Head of caudate nucleus (tissue), 42 donors: Measurements from ENCODE around the gene PRPF31.
A peak's percentile ranks its signal among the peaks of the same experiment; 100 is the strongest.
"Not testable (repeated sequence)": the region's sequence is repeated elsewhere in the genome, so short reads cannot be mapped to it uniquely, and the experiment has no call there.

Experiments used
- DNase-seq, 42 donors: peaks; one replicate each; pipeline versions ENCODE4 v3.0.0 to v3.0.0-alpha.2; 2020 to 2021; ENCODE audit warnings: mixed read lengths in 7 of 42
- intact Hi-C: fragments of 100-400 bp; cut with DNase I; formaldehyde crosslinking; loops from one replicate; pipeline ENCODE4 v1.15.0; 2022

Gene PRPF31, protein sequence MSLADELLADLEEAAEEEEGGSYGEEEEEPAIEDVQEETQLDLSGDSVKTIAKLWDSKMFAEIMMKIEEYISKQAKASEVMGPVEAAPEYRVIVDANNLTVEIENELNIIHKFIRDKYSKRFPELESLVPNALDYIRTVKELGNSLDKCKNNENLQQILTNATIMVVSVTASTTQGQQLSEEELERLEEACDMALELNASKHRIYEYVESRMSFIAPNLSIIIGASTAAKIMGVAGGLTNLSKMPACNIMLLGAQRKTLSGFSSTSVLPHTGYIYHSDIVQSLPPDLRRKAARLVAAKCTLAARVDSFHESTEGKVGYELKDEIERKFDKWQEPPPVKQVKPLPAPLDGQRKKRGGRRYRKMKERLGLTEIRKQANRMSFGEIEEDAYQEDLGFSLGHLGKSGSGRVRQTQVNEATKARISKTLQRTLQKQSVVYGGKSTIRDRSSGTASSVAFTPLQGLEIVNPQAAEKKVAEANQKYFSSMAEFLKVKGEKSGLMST

DNA sequence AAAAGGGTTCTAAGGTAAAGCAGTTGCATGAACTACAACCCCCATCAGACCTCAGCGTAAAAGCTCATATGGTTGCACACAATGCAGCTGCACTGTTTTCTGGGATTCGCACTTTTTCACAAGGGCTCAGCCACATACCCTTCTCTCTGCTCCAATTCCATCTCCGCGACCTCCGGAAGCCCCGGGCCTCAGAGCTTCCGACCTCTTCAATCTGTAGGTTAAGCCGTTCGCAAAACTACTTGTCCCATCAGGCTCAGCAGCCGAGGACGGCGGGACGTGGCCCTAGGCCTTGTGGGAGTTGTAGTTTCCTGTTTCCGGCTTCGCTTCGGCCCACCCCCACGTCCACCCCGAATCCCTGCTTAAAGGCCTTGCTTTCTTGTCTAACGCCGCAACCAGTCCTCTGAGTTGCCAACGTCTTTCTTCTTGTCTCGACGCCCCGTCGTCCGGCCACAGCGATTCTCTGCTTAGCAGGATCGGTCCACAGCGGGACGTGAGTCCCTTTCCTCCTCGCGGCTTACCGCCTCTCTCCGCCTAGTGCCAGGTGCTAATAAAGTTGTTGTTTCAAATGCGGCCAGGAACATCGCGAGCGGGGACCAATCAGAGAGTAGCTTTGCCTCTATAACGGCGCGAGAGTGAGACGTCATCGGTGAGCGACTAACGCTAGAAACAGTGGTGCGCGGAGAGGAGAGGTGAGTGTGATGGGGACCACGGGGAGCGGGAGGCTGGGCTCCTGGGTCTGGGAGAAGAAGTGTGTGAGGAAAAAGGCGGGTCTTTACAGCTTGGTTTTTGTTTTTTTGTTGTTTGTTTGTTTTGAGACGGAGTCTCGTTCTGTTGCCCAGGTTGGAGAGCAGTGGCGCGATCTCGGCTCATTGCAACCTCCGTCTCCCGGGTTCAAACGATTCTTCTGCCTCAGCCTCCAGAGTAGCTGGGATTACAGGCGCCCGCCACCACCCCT, at the start of gene PRPF31, which contains the start of gene TFPT:
TSS of gene PRPF31 (plus strand) at position 646 of the 955 bp plus-strand sequence. CDS start 2,525 bp downstream, outside the sequence.
TSS of gene TFPT (minus strand) at position 549 of the 955 bp plus-strand sequence. CDS start at position 161, 388 bp downstream.
- intact Hi-C loops, result loop anchor here (1.0 kb wide), 1 partner anchor 13 kb away; the partner anchor contains the start of gene NDUFA3
- DNase-seq, result peak; percentile 90 to 99 (median 96)

GRCh38 chr19:54069470-54069869, 46.1 kb upstream of the PRPF31 start:
- no peak for DNase-seq
- intact Hi-C loops, result no loop called here

GRCh38 chr19:54073829-54074228, 41.7 kb upstream of the PRPF31 start:
- no peak for DNase-seq
- intact Hi-C loops, result no loop called here

- intact Hi-C loops, result no loop called here
- DNase-seq, result no peak
Measured at GRCh38 chr19:54074851-54075250, 40.7 kb upstream of the PRPF31 start.

GRCh38 chr19:54077334-54077733, 38.2 kb upstream of the PRPF31 start:
- intact Hi-C loops, result no loop called here
- no peak for DNase-seq

DNA sequence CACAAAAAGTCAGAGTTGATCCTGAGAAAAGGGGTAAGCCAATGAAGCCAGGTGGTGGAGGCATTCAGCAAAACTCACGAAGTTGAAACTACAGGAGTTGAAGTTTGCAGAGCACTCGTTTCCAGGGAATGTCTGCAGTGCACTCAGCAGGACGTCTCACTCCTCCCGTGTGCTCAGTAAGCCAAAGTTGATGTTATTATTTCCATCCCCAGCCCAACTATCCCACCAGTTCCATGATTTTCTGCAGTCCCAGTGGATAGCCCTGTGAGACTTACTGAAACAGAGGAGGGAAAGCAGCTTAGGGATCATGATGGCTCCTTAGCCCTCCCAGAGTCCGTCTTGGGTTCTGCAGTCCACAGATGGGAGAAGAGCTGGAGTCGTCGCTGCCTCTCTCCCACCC, 34.5 kb upstream of the PRPF31 start, which contains the start of gene TARM1:
TSS of gene TARM1 (minus strand) at position 334 of the 400 bp plus-strand sequence. CDS start at position 309, 25 bp downstream.
- no peak for DNase-seq
- intact Hi-C loops, result no loop called here

DNA sequence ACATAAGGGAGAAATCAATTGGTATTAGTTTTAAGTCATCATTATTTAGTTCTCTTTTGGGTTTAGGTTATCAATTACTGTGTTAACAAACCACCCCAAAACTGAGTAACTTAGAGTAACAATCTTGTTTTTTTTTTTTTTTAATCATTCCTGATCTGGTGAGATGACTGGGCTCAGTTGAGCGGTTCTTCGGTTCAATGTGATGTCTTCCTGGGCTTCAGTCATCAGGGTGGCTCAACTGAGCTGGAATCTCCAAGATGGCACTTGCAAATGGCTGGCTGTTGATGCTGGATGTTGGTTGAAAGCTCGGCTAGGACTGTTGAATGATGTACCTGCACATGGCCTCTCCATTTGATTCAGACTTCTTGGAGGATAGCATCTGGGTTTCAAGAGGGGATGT, 31.1 kb upstream of the PRPF31 start:
- no peak for DNase-seq
- intact Hi-C loops, result no loop called here

DNA sequence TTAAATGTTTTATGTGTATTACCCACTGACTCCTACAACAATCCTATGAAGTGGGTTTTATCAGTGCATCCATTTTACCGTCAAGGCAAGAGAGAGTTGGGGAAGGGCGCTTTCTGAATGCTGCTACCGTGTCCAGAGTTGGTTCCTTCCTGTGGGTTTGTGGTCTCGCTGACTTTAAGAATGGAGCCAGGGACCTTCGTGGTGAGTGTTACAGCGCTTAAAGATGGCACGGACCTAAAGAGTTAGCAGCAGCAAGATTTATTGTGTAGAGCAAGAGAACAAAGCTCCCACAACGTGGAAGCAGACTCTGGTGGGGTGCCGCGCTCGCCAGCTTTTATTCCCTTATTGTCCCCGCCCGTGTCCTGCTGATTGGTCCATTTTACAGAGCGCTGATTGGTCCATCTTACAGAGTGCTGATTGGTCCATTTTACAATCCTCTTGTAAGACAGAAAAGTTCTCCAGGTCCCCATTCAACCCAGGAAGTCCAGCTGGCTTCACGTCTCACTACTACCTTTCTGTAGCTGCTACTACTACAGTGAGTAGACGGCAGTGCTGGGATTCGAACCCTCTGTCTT, 21.0 kb upstream of the PRPF31 start:
- no peak for DNase-seq
- intact Hi-C loops, result no loop called here

DNA sequence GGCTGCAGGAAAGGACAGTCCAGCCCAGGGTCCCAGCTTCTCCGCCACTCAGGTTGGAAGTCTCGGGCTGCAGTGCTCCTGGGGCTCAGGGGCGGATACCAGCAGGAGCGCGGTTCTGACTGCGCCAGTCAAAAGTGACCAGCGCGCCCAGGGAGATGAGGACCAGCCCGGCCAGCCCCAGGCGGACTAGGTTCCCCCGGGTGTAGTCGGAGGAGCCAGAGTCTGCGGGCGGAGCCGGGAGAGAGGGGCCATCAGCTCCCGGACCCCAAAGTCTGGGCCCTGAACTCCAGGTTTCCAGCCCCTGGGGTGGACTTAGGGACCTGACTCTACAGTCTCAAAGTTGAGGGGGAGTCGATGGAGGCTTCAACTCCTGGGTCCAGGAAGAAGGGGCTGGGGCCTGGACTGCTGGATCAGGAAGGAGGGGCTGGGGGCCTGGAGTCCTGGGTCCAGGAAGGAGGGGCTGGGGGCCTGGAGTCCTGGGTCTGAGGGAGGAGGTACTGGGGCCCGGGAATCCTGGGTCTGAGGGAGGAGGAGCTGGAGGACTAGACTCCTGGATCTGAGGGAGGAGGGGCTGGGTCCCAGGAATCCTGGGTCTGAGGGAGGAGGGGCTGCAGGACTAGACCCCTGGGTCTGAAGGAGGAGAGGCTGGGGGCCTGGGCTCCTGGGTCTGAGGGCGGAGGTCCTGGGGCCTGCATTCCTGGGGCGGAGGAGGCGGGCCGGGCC, 20.3 kb upstream of the PRPF31 start:
- intact Hi-C loops, result no loop called here
- DNase-seq, result no peak

DNA sequence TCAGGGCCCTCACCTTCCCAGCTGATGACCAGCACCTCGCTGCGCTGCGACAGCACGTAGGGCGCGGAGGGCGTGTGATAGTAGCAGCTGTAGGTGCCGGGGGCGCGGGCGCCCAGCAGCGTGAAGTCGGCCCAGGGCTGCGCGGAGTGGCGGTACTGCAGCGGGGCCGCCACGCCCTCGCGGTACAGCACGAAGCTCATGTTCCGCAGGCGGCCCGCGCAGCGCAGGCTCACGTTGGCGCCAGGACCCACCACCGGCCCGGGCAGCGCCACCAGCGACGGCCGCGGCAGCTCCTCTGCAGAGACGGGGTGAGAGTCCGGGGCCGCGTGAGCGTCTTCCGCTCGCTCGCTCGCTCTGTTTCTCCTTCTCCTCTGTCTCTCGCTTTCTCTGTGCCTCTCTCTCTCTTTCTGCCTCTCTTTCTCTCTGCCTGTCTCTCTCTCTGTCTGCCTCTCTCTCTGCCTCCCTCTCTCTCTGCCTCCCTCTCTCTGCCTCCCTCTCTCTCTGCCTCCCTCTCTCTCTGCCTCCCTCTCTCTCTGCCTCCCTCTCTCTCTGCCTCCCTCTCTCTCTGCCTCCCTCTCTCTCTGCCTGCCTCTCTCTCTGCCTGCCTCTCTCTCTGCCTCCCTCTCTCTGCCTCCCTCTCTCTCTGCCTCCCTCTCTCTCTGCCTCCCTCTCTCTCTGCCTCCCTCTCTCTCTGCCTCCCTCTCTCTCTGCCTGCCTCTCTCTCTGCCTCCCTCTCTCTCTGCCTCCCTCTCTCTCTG, 19.5 kb upstream of the PRPF31 start:
- intact Hi-C loops, result not testable (repeated sequence)
- DNase-seq, result peak in 15 of 42 donors; percentile 3 to 57 (median 30)

DNA sequence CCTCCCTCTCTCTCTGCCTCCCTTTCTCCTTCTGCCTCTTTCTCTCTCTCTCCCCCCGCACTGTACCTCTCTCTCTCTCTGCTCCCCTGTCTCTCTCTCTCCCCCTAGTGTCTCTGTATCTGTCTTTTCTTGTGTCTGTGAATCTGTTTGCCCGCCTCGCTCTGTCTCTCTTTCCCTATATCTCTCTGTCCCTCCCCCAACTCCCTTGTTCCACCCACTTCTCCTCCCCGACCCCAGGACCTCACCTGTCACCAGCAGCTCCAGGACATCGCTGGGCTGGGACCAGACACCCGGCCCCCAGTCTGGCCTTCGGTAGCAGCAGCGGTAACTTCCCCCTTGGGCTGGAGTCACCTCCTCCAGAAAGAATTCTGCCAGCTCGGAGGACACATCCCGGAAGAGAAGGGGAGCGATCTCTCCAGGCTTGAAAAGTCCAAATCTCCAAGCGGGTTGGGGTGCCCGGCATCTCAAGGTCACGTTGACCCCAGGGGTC, 18.9 kb upstream of the PRPF31 start:
- DNase-seq, result peak in 2 of 42 donors; percentile 5 to 42
- intact Hi-C loops, result no loop called here

- DNase-seq, result no peak
- intact Hi-C loops, result no loop called here
Measured at GRCh38 chr19:54099190-54099902, 16.2 kb upstream of the PRPF31 start.

DNA sequence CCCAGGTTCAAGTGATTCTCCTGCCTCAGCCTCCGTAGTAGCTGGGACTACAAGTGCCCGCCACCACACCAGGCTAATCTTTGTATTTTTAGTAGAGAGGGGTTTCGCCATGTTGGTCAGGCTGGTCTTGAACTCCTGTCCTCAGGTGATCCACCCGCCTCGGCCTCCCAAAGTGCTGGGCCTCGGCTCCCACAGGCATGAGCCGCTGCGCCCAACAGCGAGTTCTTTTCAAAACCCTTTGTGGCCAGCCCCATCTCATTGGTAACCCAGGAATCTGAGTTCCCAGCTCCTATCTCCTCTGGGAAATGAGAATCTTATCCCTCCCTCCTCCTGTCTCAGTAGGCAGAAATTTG, 15.7 kb upstream of the PRPF31 start:
- intact Hi-C loops, result not testable (repeated sequence)

DNA sequence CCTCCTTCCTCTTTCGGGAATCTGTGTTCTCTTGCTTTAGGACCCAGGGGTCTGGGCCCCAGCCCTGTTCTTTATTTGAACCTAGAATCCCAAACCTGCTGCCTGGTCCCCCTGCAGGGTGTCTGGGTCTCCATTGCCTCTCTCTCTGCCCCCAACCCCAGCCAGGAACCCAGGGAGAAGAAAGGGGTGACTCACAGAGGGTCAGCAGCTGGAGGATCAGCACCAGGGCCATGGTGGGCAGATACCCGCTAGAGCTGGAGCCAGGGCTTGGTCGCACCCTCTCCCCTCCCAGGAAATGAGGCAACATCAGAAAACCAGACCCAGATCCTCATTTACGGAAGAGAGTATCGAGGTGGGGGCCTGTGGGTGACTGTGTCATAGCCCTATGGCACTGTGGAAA, 15.0 kb upstream of the PRPF31 start, which contains the start of gene OSCAR:
TSS of gene OSCAR (minus strand) at position 243 of the 400 bp plus-strand sequence. CDS start at position 232, 11 bp downstream.
- intact Hi-C loops, result no loop called here
- peak in 14 of 42 donors; percentile 20 to 69 (median 34) for DNase-seq

More for the DNA sequence above, 15.7 kb upstream of the PRPF31 start:
- not testable (repeated sequence) for DNase-seq

GRCh38 chr19:54102421-54103169, 13.0 kb upstream of the PRPF31 start, which contains the start of gene NDUFA3:
NDUFA3 (plus strand) TSS chr19:54102855; CDS start chr19:54102879, 24 bp downstream.
- intact Hi-C loops, result loop anchor here (1.0 kb wide), 1 partner anchor 13 kb away; the partner anchor contains the start of genes PRPF31 and TFPT

More at GRCh38 chr19:54102421-54103169, 13.0 kb upstream of the PRPF31 start, which contains the start of gene NDUFA3:
- DNase-seq, result peak; percentile 95 to 99 (median 98)
